Fibroblast of lung (primary cell): ENCODE data around the gene CLCNKB. TPM values are rescaled to one million over a fixed set of nuclear protein-coding genes. Genes with fewer than 3 reads are reported as not detected.
"Not testable (repeated sequence)": the region's sequence is repeated elsewhere in the genome, so short reads cannot be mapped to it uniquely, and the experiment has no call there.

Experiments used
- DNase-seq, 2 donors: peaks; one replicate each; pipeline versions ENCODE4 v3.0.0 to v3.0.0-alpha.2; 2010; ENCODE audit warnings: low read depth in 2 of 2
- H2AFZ ChIP-seq: 2 replicates; pipeline ENCODE4 v1.5.1; 2012; ENCODE audit warnings: low read length, control low read depth, inconsistent platforms
- H3K27ac ChIP-seq: 2 replicates; pipeline ENCODE4 v1.5.1; 2011; ENCODE audit warnings: low read length, control low read depth; ENCODE audit not compliant: insufficient read depth
- H3K27me3 ChIP-seq: 2 replicates; pipeline ENCODE4 v1.5.1; 2011; ENCODE audit warnings: mild to moderate bottlenecking, low read length; ENCODE audit not compliant: control insufficient read depth, insufficient read depth
- H3K36me3 ChIP-seq: 2 replicates; pipeline ENCODE4 v1.5.1; 2011; ENCODE audit warnings: low read length; ENCODE audit not compliant: control insufficient read depth, insufficient read depth
- H3K4me1 ChIP-seq: 2 replicates; pipeline ENCODE4 v1.5.1; 2011; ENCODE audit warnings: low read length; ENCODE audit not compliant: control insufficient read depth, insufficient read depth; ENCODE audit errors: extremely low read depth
- H3K4me2 ChIP-seq: 2 replicates; pipeline ENCODE4 v1.5.1; 2011; ENCODE audit warnings: low read length, control low read depth; ENCODE audit not compliant: insufficient read depth; ENCODE audit errors: extremely low read depth
- H3K4me3 ChIP-seq, 4 experiments: fragments of 200-600 bp in 1 of 4; sonication (generic) in 1 of 4; replicated peaks in 1 of 4; 2 replicates each; pipeline ENCODE4 v1.5.1; 2011 to 2016; ENCODE audit warnings: low read length in 4 of 4, low read depth in 3 of 4, mild to moderate bottlenecking in 3 of 4, control low read depth in 2 of 4, inconsistent platforms in 1 of 4, mixed read lengths in 1 of 4; ENCODE audit not compliant: insufficient read depth in 1 of 4; ENCODE audit errors: control extremely low read depth in 1 of 4
- H3K79me2 ChIP-seq: 2 replicates; pipeline ENCODE4 v1.5.1; 2012; ENCODE audit warnings: mild to moderate bottlenecking, low read length, inconsistent platforms; ENCODE audit not compliant: control insufficient read depth, insufficient read depth
- H3K9ac ChIP-seq: 2 replicates; pipeline ENCODE4 v1.5.1; 2011; ENCODE audit warnings: mild to moderate bottlenecking, low read length, control low read depth; ENCODE audit not compliant: insufficient read depth
- H3K9me3 ChIP-seq: 2 replicates; pipeline ENCODE4 v1.5.1; 2012; ENCODE audit warnings: low read depth, low read length; ENCODE audit not compliant: control insufficient read depth, insufficient read depth
- H4K20me1 ChIP-seq: 2 replicates; pipeline ENCODE4 v1.5.1; 2011; ENCODE audit warnings: low read length; ENCODE audit not compliant: control insufficient read depth, insufficient read depth; ENCODE audit errors: extremely low read depth
- CTCF ChIP-seq, 2 donors: IDR thresholded peaks in 1 of 2; conservative IDR thresholded peaks in 1 of 2; 1 replicate in 1 of 2; 2 replicates in 1 of 2; pipeline ENCODE4 v1.5.1; 2011 to 2012; ENCODE audit warnings: low read length in 2 of 2, control low read depth in 1 of 2, inconsistent platforms in 1 of 2, low read depth in 1 of 2, mild to moderate bottlenecking in 1 of 2
- EZH2 ChIP-seq: IDR thresholded peaks from 2 replicates; pipeline ENCODE4 v1.5.1; 2012; ENCODE audit warnings: low read length, control low read depth, mild to moderate bottlenecking; ENCODE audit errors: missing control alignments
- polyA plus RNA-seq, 2 donors: library from polyadenylated mRNA; depleted of rRNA in 1 of 2; stranded (reverse) in 1 of 2; unstranded in 1 of 2; fragments of >200 nt; gene quantifications; 2 replicates each; pipeline ENCODE4 v1.2.1, GENCODE V29; 2011 to 2012; ENCODE audit warnings: missing spikeins in 1 of 2
- total RNA-seq: library from RNA; depleted of rRNA; stranded (reverse); fragments of >200 nt; gene quantifications from 2 replicates; pipeline ENCODE4 v1.2.1, GENCODE V29; 2014

Gene CLCNKB
- total and polyA plus RNA-seq, 2 donors (not counting 1 experiment from before 2014, with no cell fraction given), result 0.09 to 0.33 TPM

- Histone ChIP-seq H3K4me3 (no peak overlapping the region), H3K27ac (no peak overlapping the region), H3K4me1 (no peaks in the 10 kb centered on the region), H3K27me3 (peaks cover 3% of the 10 kb centered on the region), H3K4me2 (no peak overlapping the region), H3K79me2 (no peaks in the 10 kb centered on the region), H3K36me3 (no peaks in the 10 kb centered on the region), H3K9me3 (no peaks in the 10 kb centered on the region), H3K9ac (no peak overlapping the region), H4K20me1 (no peaks in the 10 kb centered on the region), H2AFZ (no peak overlapping the region)
- TF ChIP-seq CTCF (conservative IDR thresholded peaks at IDR 0.05 in 1 of 2, IDR thresholded peaks at IDR 0.05 in 1 of 2; ENCODE audit: low read depth in 1 of 2, low read length in 2 of 2), result no peak
- TF ChIP-seq EZH2, result no peak
- DNase-seq, result no peak
Measured at GRCh38 chr1:15997076-15997585, 46.5 kb upstream of the CLCNKB start.

- no peaks in the 10 kb centered on the region for H3K79me2 ChIP-seq
Measured at GRCh38 chr1:15997637-15998280, 45.8 kb upstream of the CLCNKB start.

GRCh38 chr1:15998929-15999328, 44.7 kb upstream of the CLCNKB start:
- H3K9me3 ChIP-seq, result no peaks in the 10 kb centered on the region
- no peak overlapping the region for H3K27ac ChIP-seq
- no peak overlapping the region for H3K9ac ChIP-seq
- no peaks in the 10 kb centered on the region for H3K79me2 ChIP-seq
- no peak overlapping the region for H3K4me3 ChIP-seq
- H3K36me3 ChIP-seq, result no peaks in the 10 kb centered on the region
- no peak for DNase-seq
- no peak overlapping the region for H2AFZ ChIP-seq
- H3K27me3 ChIP-seq, result peaks cover 3% of the 10 kb centered on the region
- TF ChIP-seq EZH2, result no peak
- no peak overlapping the region for H3K4me2 ChIP-seq
- H4K20me1 ChIP-seq, result no peaks in the 10 kb centered on the region
- H3K4me1 ChIP-seq, result no peaks in the 10 kb centered on the region

More at GRCh38 chr1:15997637-15998280, 45.8 kb upstream of the CLCNKB start:
- DNase-seq, result no peak
- TF ChIP-seq CTCF (conservative IDR thresholded peaks at IDR 0.05 in 1 of 2, IDR thresholded peaks at IDR 0.05 in 1 of 2; ENCODE audit: low read depth in 1 of 2, low read length in 2 of 2) (no peak), EZH2 (no peak)
- Histone ChIP-seq H3K27me3 (peaks cover 3% of the 10 kb centered on the region), H2AFZ (no peak overlapping the region), H3K9ac (no peak overlapping the region), H3K27ac (no peak overlapping the region), H3K4me2 (no peak overlapping the region), H3K4me3 (no peak overlapping the region), H3K36me3 (no peaks in the 10 kb centered on the region), H3K9me3 (no peaks in the 10 kb centered on the region), H3K4me1 (no peaks in the 10 kb centered on the region), H4K20me1 (no peaks in the 10 kb centered on the region)

- not testable (repeated sequence) for H3K27ac ChIP-seq, H3K9ac ChIP-seq, H3K4me3 ChIP-seq, DNase-seq, H3K9me3 ChIP-seq, H4K20me1 ChIP-seq, H3K27me3 ChIP-seq, H3K4me1 ChIP-seq, H3K4me2 ChIP-seq, H2AFZ ChIP-seq, H3K36me3 ChIP-seq, H3K79me2 ChIP-seq
Measured at GRCh38 chr1:16001274-16001673, 42.3 kb upstream of the CLCNKB start.
